ENCODE data around the gene TMEM242. TPM values are rescaled to one million over a fixed set of nuclear protein-coding genes. Genes with fewer than 3 reads are reported as not detected.

TMEM242 gene
- total RNA-seq, 2 donors from 2014 or later, result 10.8 to 11.7 TPM

DNA sequence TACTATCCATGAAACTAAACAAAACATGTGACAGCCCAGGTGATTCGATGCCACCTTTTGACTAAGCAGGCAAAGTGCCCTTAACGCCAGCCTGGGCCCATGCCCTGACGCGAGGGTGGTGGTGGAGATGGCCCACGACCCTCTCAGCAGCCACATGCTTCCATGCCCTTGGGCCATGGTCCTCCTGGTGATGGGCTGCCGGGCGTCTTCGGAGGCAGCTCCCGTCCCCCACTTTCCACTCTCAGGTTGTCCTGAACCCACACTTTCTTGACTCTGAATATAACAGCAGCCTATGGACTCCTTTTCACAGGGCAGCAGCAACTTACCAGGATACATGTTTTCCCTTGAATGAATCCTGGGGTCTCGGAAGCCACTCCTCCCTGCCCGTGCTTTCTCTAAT is 33.6 kb downstream of the TMEM242 start:
- no peak overlapping the region for H3K4me3 ChIP-seq (ENCODE audit: low read length)
- no peaks in the 10 kb centered on the region for H3K27me3 ChIP-seq (ENCODE audit: control insufficient read depth, insufficient read depth, low read length, poor library complexity, severe bottlenecking)
- peak; percentile 26 for DNase-seq
- H3K36me3 ChIP-seq (ENCODE audit: control insufficient read depth, insufficient read depth, low read length), result peaks cover 22% of the 10 kb centered on the region
- no peak overlapping the region for H3K27ac ChIP-seq (ENCODE audit: low read depth, low read length)
- H3K36me3 Mint-ChIP-seq (ENCODE audit: low read depth), result peaks cover 20% of the 10 kb centered on the region
- no peak overlapping the region for H3K9ac ChIP-seq (ENCODE audit: extremely low read depth, low read length, poor library complexity, severe bottlenecking)
- no peak for TF ChIP-seq CTCF (conservative IDR thresholded peaks at IDR 0.05)
- H3K4me3 Mint-ChIP-seq, result no peak overlapping the region
- no peaks in the 10 kb centered on the region for H3K9me3 ChIP-seq (ENCODE audit: control insufficient read depth, low read length)
- 92 to 96% methylated on average over 8 to 11 of the region's 11 CpGs for WGBS, 2 experiments (ENCODE audit: insufficient coverage in 1 of 2, insufficient read length in 1 of 2)
- H3K27ac Mint-ChIP-seq, result no peak overlapping the region
- H3K4me1 ChIP-seq (ENCODE audit: control insufficient read depth, insufficient read depth, low read length), result no peaks in the 10 kb centered on the region
- no peaks in the 10 kb centered on the region for H3K9me3 Mint-ChIP-seq
- H3K4me1 Mint-ChIP-seq, result peaks cover 6% of the 10 kb centered on the region
- H3K27me3 Mint-ChIP-seq (ENCODE audit: insufficient read depth), result no peaks in the 10 kb centered on the region

DNA sequence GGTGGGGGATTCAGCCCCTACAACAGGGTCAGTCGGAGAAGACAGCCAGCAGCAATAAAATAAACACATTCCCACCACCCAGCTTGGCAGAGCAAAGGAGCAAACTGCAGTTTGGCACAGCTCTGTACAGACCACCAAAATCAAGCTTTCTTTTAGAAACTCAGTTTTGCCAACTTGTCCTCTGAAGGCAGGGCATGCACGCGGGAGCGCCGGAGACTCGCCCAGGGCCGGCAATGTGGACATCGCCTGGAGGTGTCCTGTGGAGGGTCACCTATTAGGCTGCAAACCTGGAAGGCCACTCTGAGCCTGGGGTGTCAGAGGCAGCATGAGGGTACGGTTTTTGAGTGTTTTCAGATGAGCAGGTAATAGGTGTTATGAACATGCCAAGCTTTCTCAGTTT is 34.7 kb downstream of the TMEM242 start:
- no peaks in the 10 kb centered on the region for H3K27me3 ChIP-seq (ENCODE audit: control insufficient read depth, insufficient read depth, low read length, poor library complexity, severe bottlenecking)
- TF ChIP-seq CTCF (conservative IDR thresholded peaks at IDR 0.05), result no peak
- peaks cover 17% of the 10 kb centered on the region for H3K36me3 Mint-ChIP-seq (ENCODE audit: low read depth)
- no peak overlapping the region for H3K27ac ChIP-seq (ENCODE audit: low read depth, low read length)
- H3K27me3 Mint-ChIP-seq (ENCODE audit: insufficient read depth), result no peaks in the 10 kb centered on the region
- no peak overlapping the region for H3K9ac ChIP-seq (ENCODE audit: extremely low read depth, low read length, poor library complexity, severe bottlenecking)
- H3K36me3 ChIP-seq (ENCODE audit: control insufficient read depth, insufficient read depth, low read length), result peaks cover 19% of the 10 kb centered on the region
- peak; percentile 33 for DNase-seq
- no peak overlapping the region for H3K4me3 ChIP-seq (ENCODE audit: low read length)
- 93 to 95% methylated on average over 8 to 9 of the region's 9 CpGs for WGBS, 2 experiments (ENCODE audit: insufficient coverage in 1 of 2, insufficient read length in 1 of 2)
- no peaks in the 10 kb centered on the region for H3K9me3 ChIP-seq (ENCODE audit: control insufficient read depth, low read length)
- peaks cover 5% of the 10 kb centered on the region for H3K4me1 ChIP-seq (ENCODE audit: control insufficient read depth, insufficient read depth, low read length)
- no peak overlapping the region for H3K4me3 Mint-ChIP-seq
- peaks cover 8% of the 10 kb centered on the region for H3K4me1 Mint-ChIP-seq
- H3K9me3 Mint-ChIP-seq, result no peaks in the 10 kb centered on the region
- no peak overlapping the region for H3K27ac Mint-ChIP-seq

GRCh38 chr6:157287923-157288322 is 35.4 kb downstream of the TMEM242 start:
- Mint-ChIP-seq H3K27me3 (ENCODE audit: insufficient read depth) (no peaks in the 10 kb centered on the region), H3K27ac (no peak overlapping the region), H3K4me3 (no peak overlapping the region), H3K36me3 (ENCODE audit: low read depth) (peaks cover 17% of the 10 kb centered on the region), H3K9me3 (no peaks in the 10 kb centered on the region), H3K4me1 (peaks cover 8% of the 10 kb centered on the region)
- H3K4me3 ChIP-seq (ENCODE audit: low read length), result no peak overlapping the region
- no peak for TF ChIP-seq CTCF (conservative IDR thresholded peaks at IDR 0.05)
- DNase-seq, result peak; percentile 52
- no peaks in the 10 kb centered on the region for H3K9me3 ChIP-seq (ENCODE audit: control insufficient read depth, low read length)
- no peak overlapping the region for H3K27ac ChIP-seq (ENCODE audit: low read depth, low read length)
- H3K4me1 ChIP-seq (ENCODE audit: control insufficient read depth, insufficient read depth, low read length), result peaks cover 5% of the 10 kb centered on the region
- 90 to 100% methylated on average over 1 to 7 of the region's 7 CpGs for WGBS, 2 experiments (ENCODE audit: insufficient coverage in 1 of 2, insufficient read length in 1 of 2)
- H3K27me3 ChIP-seq (ENCODE audit: control insufficient read depth, insufficient read depth, low read length, poor library complexity, severe bottlenecking), result no peaks in the 10 kb centered on the region
- H3K36me3 ChIP-seq (ENCODE audit: control insufficient read depth, insufficient read depth, low read length), result peaks cover 19% of the 10 kb centered on the region
- H3K9ac ChIP-seq (ENCODE audit: extremely low read depth, low read length, poor library complexity, severe bottlenecking), result no peak overlapping the region
